Muscle of arm (tissue), 14 donors: ENCODE results near the gene LRP8. TPM values are rescaled to one million over a fixed set of nuclear protein-coding genes. Genes with fewer than 3 reads are reported as not detected.
A peak's percentile ranks its signal among the peaks of the same experiment; 100 is the strongest.

ENCODE experiments used
- DNase-seq: peaks from one replicate; pipeline ENCODE4 v3.0.0-alpha.2; 2013
- long read RNA-seq, 11 donors: transcript quantifications; one replicate each; lab custom pipeline, GENCODE V29; 2026
- polyA plus RNA-seq, 12 donors: library from polyadenylated mRNA; unstranded; fragments of 120-200 nt; gene quantifications; one replicate each; pipeline ENCODE4 v1.2.1, GENCODE V29; 2013; ENCODE audit not compliant: insufficient read length in 12 of 12

The LRP8 gene
- 10 to 100 TPM in 1 of 12 donors, 1 to 10 TPM in 10, not detected in 1; 3.0 to 14.6 (median 6.2) TPM for polyA plus RNA-seq
- long read RNA-seq, donor 1, result 0 reads
- long read RNA-seq, donor 2, result 0 reads
- long read RNA-seq, donor 3, result 0 reads
- long read RNA-seq, donor 4, result 0 reads
- long read RNA-seq, donor 5, result 0 reads
- long read RNA-seq, donor 6, result 0 reads
- long read RNA-seq, donor 7, result 0 reads
- long read RNA-seq, donor 8, result 0 reads
- long read RNA-seq, donor 9, result 0 reads
- long read RNA-seq, donor 10, result 0 reads
- long read RNA-seq, donor 11, result 0 reads

- peak; percentile 55 for DNase-seq
Measured at GRCh38 chr1:53328009-53328461, at the start of gene LRP8. Gene LRP8 (minus strand): TSS chr1:53328070. CDS start chr1:53327912, 158 bp downstream.

- no peak for DNase-seq
Measured at GRCh38 chr1:53377438-53377841, 49.6 kb upstream of the LRP8 start.

- no peak for DNase-seq
Measured at GRCh38 chr1:53376742-53377437, 49.0 kb upstream of the LRP8 start.

GRCh38 chr1:53376041-53376461 lies 48.2 kb upstream of the LRP8 start:
- no peak for DNase-seq

GRCh38 chr1:53375440-53375839 lies 47.6 kb upstream of the LRP8 start:
- DNase-seq, result no peak

GRCh38 chr1:53373246-53373645 lies 45.4 kb upstream of the LRP8 start:
- no peak for DNase-seq

- DNase-seq, result no peak
Measured at GRCh38 chr1:53372501-53372951, 44.7 kb upstream of the LRP8 start.

- DNase-seq, result no peak
Measured at GRCh38 chr1:53371851-53372250, 44.0 kb upstream of the LRP8 start.

- no peak for DNase-seq
Measured at GRCh38 chr1:53371121-53371666, 43.3 kb upstream of the LRP8 start.

- no peak for DNase-seq
Measured at GRCh38 chr1:53370369-53370961, 42.6 kb upstream of the LRP8 start.

- no peak for DNase-seq
Measured at GRCh38 chr1:53369761-53370160, 41.9 kb upstream of the LRP8 start.

GRCh38 chr1:53369034-53369750 lies 41.3 kb upstream of the LRP8 start:
- no peak for DNase-seq

- no peak for DNase-seq
Measured at GRCh38 chr1:53368314-53369033, 40.6 kb upstream of the LRP8 start.

GRCh38 chr1:53367503-53368313 lies 39.8 kb upstream of the LRP8 start:
- DNase-seq, result no peak

GRCh38 chr1:53366901-53367502 lies 39.1 kb upstream of the LRP8 start:
- DNase-seq, result no peak

GRCh38 chr1:53365437-53366063 lies 37.7 kb upstream of the LRP8 start:
- no peak for DNase-seq

GRCh38 chr1:53362851-53363642 lies 35.2 kb upstream of the LRP8 start:
- no peak for DNase-seq

- no peak for DNase-seq
Measured at GRCh38 chr1:53362270-53362669, 34.4 kb upstream of the LRP8 start.
